Head of caudate nucleus (tissue), 42 donors: Measurements from ENCODE around the gene COMMD1.
A peak's percentile ranks its signal among the peaks of the same experiment; 100 is the strongest.

Experiments
- DNase-seq, 42 donors: peaks; one replicate each; pipeline versions ENCODE4 v3.0.0 to v3.0.0-alpha.2; 2020 to 2021; ENCODE audit warnings: mixed read lengths in 7 of 42
- intact Hi-C: fragments of 100-400 bp; cut with DNase I; formaldehyde crosslinking; loops from one replicate; pipeline ENCODE4 v1.15.0; 2022

COMMD1 gene

GRCh38 chr2:62046141-62046540 lies 140.7 kb downstream of the COMMD1 start:
- DNase-seq = no peak
- intact Hi-C loops = no loop called here

- DNase-seq = no peak
- intact Hi-C loops = no loop called here
Observed at GRCh38 chr2:62050456-62051045, 145.1 kb downstream of the COMMD1 start.

DNA sequence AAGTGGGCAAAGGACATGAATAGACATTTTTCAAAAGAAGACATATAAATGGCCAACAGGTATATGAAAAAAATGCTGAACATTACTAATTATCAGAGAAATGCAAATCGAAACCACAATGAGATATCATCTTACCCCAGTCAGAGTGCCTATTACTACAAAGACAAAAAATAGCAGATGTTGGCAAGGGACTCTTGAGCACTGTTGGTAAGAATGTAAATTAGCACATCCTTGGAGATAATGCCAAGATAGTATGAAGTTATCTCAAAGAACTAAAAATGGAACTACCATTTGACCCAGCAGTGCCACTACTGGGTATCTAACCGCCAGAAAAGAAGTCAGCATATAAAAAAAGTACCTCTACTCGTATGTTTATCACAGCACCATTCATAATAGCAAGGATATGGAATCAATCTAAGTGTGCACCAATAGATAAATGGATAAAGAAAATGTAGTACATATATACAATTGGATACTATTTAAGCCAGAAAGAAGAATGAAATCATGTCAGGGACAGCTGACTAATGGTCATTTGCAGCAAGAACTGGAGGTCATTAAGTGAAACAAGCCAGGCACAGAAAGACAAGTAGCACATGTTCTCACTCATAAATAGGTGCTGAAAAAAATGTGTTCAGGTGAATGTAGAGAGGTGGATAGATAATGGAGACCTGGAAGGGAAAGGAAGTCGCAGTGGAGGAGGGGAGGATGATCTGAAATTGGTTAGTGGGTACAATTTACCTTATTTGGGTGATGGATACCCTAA lies 148.7 kb downstream of the COMMD1 start:
- DNase-seq = no peak
- intact Hi-C loops = no loop called here

DNA sequence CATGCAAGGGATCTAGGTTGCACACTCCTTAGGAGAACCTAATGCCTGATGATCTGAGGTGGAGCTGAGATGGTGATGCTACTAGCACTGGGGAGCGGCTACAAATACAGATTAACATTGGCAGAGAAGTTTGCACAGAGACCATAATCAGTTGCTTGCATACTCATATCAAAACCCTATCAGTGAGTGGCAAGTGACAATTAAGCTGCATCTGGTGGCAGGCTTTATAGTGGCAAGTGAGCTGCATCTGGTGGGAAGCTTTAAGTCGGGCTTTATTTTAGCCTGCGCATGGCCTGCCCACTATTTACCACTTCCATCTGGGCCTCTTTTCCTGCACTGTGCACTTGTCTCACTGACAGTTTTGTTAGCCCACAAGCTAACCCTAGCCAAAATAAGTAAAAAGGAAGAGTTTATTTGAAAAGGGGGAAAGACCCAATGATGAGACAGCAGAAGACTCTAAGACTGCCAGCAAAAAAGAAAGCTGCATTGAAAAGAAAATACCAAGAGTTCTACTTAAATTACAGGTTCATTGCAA lies 149.5 kb downstream of the COMMD1 start:
- intact Hi-C loops = no loop called here
- DNase-seq = no peak

- intact Hi-C loops = no loop called here
- DNase-seq = no peak
Observed at GRCh38 chr2:62055724-62056336, 150.4 kb downstream of the COMMD1 start.

GRCh38 chr2:62056341-62056740 lies 150.9 kb downstream of the COMMD1 start:
- DNase-seq = peak in 29 of 42 donors; percentile 4 to 81 (median 45)
- intact Hi-C loops = no loop called here

GRCh38 chr2:62065243-62065642 lies 159.8 kb downstream of the COMMD1 start:
- DNase-seq = no peak
- intact Hi-C loops = no loop called here

DNA sequence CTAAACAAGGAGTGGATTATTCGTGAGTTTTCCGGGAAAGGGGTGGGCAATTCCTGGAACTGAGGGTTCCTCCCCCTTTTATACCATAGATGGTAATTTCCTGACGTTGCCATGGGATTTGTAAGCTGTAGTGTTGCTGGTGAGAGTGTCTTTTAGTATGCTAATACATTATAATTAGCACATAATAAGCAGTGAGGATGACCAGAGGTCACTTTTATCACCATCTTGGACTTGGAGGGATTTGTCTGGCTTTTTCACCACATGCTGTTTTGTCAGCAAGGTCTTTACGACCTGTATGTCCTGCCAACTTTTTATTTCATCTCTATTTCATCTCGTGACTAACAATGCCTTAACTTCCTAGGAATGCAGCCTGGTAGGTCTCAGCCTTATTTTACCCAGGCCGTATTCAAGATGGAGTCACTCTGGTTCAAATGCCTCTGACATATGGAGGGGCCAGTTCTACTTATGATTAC lies 165.7 kb downstream of the COMMD1 start:
- intact Hi-C loops = no loop called here
- DNase-seq = no peak

DNA sequence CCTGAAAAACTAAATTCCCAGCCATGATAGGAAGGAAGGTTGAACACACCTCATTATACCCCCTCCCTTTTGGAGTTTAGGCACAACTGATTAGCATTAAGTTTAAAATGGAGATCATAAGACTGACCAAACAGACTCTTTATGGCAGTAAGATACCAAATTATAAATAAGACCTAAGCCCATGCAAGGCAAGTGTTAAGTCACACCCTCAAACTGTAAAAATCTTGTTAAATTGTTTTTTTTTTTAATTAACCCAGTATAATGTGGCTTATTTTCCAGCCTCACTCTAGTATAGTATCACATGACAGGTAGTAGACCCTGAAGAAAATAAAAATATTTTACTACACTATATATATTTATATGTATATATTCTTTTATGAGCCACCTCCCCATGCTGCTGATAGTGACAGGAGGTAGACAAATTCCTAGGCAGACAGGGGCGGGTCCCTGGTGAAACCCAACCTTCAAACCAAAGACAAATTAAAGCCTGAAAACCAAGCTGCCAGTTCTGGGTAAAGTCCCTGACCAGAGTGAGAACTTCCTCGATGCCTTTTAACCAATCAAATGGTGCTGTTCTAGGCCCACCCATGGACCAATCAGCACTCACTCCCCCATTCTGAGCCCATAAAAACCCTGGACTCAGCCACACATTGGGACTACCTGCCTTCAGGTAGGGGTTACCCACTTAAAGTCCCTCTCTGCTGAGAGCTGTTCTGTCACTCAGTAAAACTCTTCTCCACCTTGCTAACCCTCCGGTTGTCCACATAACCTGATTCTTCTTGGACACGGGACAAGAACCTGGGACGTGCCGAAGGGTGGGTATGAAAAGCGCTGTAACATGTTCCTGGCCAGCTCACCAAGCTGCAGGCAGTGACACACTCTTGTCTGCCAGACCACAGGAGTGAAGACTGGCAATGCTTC lies 166.5 kb downstream of the COMMD1 start:
- no peak for DNase-seq
- intact Hi-C loops = no loop called here

GRCh38 chr2:62074233-62074632 lies 168.8 kb downstream of the COMMD1 start:
- intact Hi-C loops = no loop called here
- DNase-seq = no peak

DNA sequence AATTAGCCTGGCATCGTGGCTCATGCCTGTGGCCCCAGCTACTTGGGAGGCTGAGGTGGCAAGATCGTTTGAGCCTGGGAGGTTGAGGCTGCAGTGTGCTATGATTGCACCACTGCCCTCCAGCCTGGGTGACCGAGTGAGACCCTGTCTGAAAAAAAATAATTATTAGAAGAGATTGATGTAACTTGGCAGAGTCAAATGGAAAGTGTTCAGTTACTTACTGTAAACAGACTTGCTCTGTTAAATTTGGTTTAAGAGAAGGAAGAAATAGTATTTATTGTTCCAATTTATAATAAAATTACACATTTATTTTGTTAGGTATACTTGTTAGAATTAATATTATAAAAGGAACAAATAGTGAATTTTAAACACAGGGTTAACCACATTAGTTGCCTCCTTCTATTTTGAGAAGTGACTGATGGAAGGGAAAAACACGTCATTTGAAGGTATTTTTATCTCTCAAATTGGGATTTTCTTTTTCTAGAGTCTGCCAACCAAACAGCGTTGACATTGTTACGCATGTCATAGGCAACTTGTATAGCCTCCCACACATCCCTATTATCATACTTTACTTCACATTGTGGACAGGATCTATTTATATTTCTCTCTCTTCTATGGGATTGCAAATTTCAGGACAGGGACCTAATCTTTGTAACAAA lies 171.6 kb downstream of the COMMD1 start:
- DNase-seq = peak in 4 of 42 donors; percentile 6 to 44 (median 22)
- intact Hi-C loops = no loop called here

DNA sequence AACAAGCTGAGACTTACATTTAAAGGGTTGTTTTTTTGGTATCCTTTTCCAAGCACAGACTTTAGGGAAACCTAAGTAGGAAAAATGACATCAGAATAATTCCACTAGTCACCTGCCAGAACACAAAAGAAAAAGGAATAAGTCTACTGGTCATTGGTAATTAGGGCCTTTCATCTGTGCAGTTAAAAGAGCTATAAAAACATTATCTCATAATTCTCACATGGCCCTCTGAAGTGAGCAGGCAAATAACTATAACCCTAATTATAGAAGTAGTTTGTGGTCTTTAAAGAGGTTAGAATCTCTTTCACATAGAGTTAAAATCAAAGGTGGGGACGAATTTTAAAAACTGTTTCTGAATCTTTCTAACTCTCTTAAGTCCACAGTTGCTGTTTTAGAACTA lies 179.3 kb downstream of the COMMD1 start:
- intact Hi-C loops = no loop called here
- no peak for DNase-seq

- no peak for DNase-seq
- intact Hi-C loops = no loop called here
Observed at GRCh38 chr2:62089658-62090057, 184.2 kb downstream of the COMMD1 start.

DNA sequence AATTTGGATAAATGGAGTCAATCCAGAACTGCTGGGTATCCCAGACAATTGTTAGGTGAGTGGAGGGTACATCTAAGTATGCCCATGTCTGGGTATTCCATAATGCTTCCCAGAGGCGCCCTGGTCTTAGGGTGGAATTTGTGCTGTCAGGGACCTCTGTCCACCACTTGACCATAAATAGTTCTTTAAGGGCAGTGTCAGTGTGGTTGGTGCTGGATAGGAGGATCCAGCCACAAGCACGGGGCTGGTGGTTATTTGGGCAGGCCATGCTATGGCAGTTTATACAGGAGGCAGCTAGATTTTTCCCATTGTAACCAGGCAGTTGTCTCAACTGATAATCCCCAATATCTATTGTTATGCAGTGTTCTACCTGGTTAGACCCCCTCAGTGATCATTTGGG lies 186.0 kb downstream of the COMMD1 start:
- DNase-seq = no peak
- intact Hi-C loops = no loop called here

GRCh38 chr2:62099050-62099449 lies 193.6 kb downstream of the COMMD1 start:
- DNase-seq = peak in 1 of 42 donors; percentile 4

DNA sequence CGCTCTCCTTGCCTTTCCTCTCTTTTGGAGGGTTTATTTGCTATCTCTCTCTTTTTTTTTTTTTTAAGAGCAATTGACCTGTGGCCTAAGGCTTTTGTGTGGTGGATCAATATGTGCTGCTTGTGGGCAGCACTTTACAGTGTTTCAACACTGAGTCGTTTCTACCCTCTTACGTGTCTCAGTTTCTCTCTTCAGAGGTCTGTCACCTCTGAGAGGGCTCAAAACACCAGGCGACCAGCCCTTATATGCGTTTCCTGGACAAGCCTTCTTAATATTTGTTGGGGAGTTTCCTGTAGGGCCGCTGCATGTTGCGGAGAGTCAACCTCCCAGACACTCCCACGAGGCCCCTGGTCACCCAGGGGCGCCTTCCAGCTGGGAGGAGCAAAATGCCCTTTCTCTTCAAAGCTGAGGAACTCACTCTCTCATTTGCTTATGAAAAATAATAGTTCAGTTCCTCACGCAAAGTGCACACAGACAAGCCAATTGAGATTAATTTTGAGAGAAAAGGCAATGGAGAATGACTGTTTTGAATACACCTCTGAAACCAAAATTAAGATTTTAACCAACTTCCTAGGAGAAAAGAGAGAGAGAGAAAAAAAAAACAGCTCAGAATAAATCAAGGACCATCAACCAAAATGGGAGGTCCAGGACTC lies 194.2 kb downstream of the COMMD1 start:
- no peak for DNase-seq
- intact Hi-C loops = no loop called here

More at GRCh38 chr2:62099050-62099449, 193.6 kb downstream of the COMMD1 start:
- intact Hi-C loops = no loop called here

DNA sequence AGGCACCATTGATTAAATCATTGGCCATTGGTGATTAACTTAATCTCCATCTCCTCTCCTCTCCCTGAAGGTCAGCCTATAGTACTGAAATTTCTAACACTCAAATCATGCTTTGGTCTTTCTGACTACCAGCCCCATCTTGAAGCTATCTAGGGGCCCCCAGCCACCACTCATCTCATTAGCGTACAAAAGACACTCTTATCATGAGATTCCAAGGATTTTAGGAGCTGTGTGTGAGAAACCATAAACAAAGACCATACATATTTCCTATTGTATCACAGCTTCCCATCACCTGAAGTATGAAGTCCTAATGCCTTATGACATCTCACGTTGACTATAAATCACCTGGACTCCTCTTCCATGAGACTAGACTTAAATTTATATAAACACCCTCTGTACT lies 196.4 kb downstream of the COMMD1 start:
- intact Hi-C loops = no loop called here
- no peak for DNase-seq

- DNase-seq = no peak
- intact Hi-C loops = no loop called here
Observed at GRCh38 chr2:62102402-62102920, 197.0 kb downstream of the COMMD1 start.
